ENCODE results near the gene ZIC3.

ZIC3 gene

GRCh38 chrX:137574102-137574783, 8.3 kb downstream of the ZIC3 start:
- DNase-seq (ENCODE audit: low read depth in 3 of 3) = no peak

DNA sequence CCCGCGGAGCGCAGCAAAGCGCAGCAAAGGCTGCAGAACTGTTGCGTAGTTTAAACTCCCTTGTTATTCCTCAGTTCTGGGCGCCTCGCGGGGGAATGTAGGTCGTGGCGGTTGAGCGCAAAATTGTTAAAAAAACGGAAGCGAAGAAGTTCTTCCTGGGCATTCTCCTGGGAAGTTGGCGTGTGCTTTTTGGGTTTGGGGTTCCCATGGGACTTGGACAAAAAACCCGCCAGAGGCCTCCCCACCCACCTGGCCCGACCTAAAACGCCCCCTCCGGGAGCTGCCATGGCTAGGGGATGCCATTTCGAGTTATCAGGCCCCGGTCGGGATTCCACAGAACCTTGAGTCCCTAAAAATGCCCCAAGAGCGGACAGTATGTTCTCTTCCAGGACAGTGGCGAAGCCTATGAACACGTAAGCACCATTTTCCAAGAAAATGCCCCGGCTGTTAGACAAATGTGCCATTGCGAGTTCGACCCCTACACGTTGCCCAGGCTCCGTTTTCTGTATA, 8.9 kb downstream of the ZIC3 start:
- DNase-seq (ENCODE audit: low read depth in 3 of 3) = no peak

- DNase-seq (ENCODE audit: low read depth in 3 of 3) = no peak
Observed at GRCh38 chrX:137575596-137576255, 9.8 kb downstream of the ZIC3 start.

DNA sequence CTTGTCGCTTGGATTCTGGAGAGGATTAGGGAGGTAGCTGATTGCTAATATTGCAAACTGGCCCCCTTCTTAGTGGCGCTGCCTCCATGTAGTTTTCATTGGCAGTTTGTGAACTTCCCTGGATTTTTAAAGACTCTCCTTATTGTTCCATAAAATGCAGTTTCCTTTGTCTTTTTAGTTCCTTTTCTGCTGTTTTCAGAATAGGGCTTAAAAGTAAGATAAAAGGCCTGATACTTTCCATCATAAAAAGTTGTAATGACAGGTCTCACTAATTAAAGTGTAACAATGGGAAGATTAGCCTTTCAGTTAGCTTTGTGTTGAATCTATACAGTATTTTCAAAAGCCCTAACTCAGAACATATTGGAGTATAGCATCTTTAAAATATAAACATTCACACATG, 21.2 kb downstream of the ZIC3 start:
- no peak for DNase-seq (ENCODE audit: low read depth in 3 of 3)

- DNase-seq (ENCODE audit: low read depth in 3 of 3) = no peak
Observed at GRCh38 chrX:137600769-137601168, 34.8 kb downstream of the ZIC3 start.
